Measurements from ENCODE around the gene LY6G6F.

The LY6G6F gene

DNA sequence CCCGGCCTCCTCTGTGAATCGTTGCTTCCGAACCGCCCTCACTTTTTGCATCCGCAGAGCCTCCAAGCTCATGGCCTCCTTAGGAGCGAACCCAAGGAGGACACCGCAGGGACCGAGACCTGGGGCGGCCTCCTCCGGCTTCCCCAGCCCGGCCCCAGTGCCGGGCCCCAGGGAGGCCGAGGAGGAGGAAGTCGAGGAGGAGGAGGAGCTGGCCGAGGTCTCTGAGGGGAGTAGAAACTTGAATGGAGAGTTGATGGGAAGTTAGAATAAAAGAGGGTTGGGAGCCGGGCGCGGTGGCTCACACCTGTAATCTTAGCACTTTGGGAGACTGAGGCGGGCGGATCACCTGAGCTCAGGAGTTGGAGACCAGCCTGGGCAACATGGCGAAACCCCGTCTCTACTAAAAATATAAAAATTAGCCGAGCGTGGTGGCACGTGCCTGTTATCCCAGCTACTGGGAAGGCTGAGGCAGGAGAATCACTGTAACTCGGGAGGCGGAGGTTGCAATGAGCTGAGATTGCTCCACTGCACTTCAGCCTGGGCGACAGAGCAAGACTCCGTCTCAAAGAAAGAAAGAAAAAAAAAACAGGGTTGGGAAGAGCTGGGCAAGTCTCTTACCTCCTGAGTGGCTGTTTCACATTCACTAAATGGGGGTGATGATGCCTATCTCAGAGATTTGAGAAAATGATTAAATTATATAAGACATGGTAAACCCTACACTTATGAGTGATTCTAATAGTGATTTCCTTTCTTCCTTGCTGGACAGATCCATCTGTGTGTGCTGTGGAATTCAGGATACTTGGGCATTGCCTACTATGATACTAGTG is 33.9 kb downstream of the LY6G6F start:
- no peak for DNase-seq

DNA sequence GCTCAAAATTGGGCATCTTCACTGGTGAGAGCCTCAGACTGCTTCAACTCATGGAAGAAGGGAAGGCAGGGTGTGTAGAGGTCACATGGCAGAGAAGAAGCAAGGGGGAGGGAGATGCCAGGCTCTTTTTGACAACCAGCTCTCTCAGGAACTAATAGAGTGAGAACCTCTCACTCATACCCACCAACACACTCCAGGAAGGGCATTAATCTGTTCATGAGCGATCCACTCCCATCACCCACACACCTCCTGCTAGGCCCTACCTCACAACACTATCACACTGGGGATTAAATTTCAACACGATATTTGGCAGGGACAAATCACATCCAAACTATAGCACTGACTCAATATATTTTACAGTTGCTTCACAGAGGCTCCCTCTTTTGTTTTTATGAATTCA is 35.1 kb downstream of the LY6G6F start:
- DNase-seq, result no peak

DNA sequence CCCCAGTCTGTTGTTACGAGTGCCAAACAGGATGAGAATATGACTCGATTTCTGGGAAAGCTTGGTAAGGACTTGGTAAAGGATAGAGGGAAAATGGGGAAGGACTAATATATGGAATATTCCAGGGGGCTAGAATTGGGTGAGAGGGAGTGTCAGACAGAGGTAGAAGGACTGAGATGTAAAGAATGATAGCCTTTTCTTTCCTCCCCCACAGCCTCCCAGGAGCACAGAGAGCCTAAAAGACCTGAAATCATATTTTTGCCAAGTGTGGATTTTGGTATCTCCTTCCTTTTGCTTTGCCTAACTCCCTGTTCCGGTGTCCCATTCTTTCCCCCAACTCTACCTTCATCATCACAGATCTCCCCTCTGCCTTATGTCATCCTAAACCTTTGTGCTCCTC is 36.2 kb downstream of the LY6G6F start:
- DNase-seq, result no peak

- no peak for DNase-seq
Measured at GRCh38 chr6:31744422-31744821, 37.8 kb downstream of the LY6G6F start.

- DNase-seq, result no peak
Measured at GRCh38 chr6:31749301-31750036, 42.8 kb downstream of the LY6G6F start.

DNA sequence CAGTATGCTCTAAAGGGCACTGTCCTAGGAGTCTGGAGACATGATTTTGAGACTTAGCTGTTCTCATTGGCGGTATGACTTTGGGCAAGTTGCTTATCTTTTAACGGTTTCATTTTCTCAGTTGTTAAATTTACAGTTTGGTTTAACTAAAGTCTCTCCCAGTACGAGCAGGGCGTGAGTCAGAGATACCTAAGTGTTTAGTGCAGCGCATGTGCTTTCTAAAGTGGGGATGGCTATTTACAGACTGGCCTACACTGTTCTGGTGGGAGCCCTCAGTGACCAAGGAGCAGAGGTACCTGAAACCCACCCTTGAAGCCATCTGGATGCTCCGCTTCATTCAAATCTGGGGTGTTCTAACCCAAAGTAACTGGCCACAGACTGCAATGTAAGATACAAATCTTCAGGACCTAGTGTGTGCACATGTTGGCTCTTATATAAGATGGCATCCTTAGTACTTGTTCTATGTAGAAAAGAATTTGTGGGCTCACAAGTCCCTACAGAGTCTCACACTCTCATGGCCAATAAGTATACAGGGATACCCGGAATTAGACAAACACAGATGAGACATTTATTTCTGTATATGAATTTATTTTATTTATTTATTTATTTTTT is 43.9 kb downstream of the LY6G6F start:
- no peak for DNase-seq

- no peak for DNase-seq
Measured at GRCh38 chr6:31752739-31753319, 46.2 kb downstream of the LY6G6F start.

DNA sequence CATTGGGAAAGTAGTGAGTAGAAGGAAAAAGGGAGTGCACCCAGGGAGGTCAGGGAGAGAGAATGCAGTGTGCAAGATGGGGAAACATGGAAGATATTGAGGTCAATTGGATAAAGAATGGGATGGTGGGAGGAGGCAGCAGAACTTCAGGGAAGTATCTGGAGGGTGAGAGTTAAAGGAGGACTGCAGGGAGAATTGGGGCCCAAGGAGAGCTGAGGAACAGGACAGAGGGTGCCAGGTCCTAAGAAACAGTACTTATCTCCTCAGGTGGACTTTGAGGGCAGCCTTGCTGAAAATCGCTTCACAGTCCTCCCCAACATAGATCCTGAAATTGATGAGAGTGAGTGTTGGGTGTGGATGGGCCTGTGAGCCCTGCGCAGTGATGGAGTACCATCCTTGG is 51.6 kb downstream of the LY6G6F start:
- DNase-seq, result no peak

All from activated T-cell treated with anti-CD3 and anti-CD28 coated beads, Interleukin-2, amount 50 U/mL, for 1 hour (primary cell).